ENCODE results near the gene MAP3K5. TPM values are rescaled to one million over a fixed set of nuclear protein-coding genes. Genes with fewer than 3 reads are reported as not detected.
"Not testable (repeated sequence)": the region's sequence is repeated elsewhere in the genome, so short reads cannot be mapped to it uniquely, and the experiment has no call there.

MAP3K5 gene
- total RNA-seq, 1 donor from 2014 or later = 6.3 TPM

- no peak for DNase-seq (ENCODE audit: low spot score)
- peak; percentile 60 for ATAC-seq
Observed at GRCh38 chr6:136726837-136727557, 65.3 kb downstream of the MAP3K5 start.

GRCh38 chr6:136725124-136725523 lies 67.2 kb downstream of the MAP3K5 start:
- no peak for ATAC-seq
- no peak for DNase-seq (ENCODE audit: low spot score)

GRCh38 chr6:136723780-136724179 lies 68.5 kb downstream of the MAP3K5 start:
- ATAC-seq (no peak), DNase-seq (ENCODE audit: low spot score) (no peak)

- DNase-seq (ENCODE audit: low spot score) = no peak
- no peak for ATAC-seq
Observed at GRCh38 chr6:136721467-136721866, 70.8 kb downstream of the MAP3K5 start.

GRCh38 chr6:136720045-136720770 lies 72.1 kb downstream of the MAP3K5 start:
- no peak for ATAC-seq
- DNase-seq (ENCODE audit: low spot score) = no peak

GRCh38 chr6:136719280-136720044 lies 72.8 kb downstream of the MAP3K5 start:
- ATAC-seq (no peak), DNase-seq (ENCODE audit: low spot score) (no peak)

GRCh38 chr6:136718476-136718875 lies 73.8 kb downstream of the MAP3K5 start:
- DNase-seq (ENCODE audit: low spot score) = no peak
- no peak for ATAC-seq

- DNase-seq (ENCODE audit: low spot score) (no peak), ATAC-seq (peak; percentile 54)
Observed at GRCh38 chr6:136717716-136717990, 74.6 kb downstream of the MAP3K5 start.

- no peak for ATAC-seq
Observed at GRCh38 chr6:136716917-136717715, 75.2 kb downstream of the MAP3K5 start.

GRCh38 chr6:136712642-136713041 lies 79.6 kb downstream of the MAP3K5 start:
- not testable (repeated sequence) for ATAC-seq; DNase-seq (ENCODE audit: low spot score)

More at GRCh38 chr6:136716917-136717715, 75.2 kb downstream of the MAP3K5 start:
- no peak for DNase-seq (ENCODE audit: low spot score)

GRCh38 chr6:136711644-136712043 lies 80.6 kb downstream of the MAP3K5 start:
- ATAC-seq = no peak
- no peak for DNase-seq (ENCODE audit: low spot score)

GRCh38 chr6:136710877-136711552 lies 81.3 kb downstream of the MAP3K5 start:
- no peak for DNase-seq (ENCODE audit: low spot score)
- ATAC-seq = no peak

- ATAC-seq = no peak
Observed at GRCh38 chr6:136709429-136709828, 82.8 kb downstream of the MAP3K5 start.

GRCh38 chr6:136706430-136706829 lies 85.8 kb downstream of the MAP3K5 start:
- DNase-seq (ENCODE audit: low spot score) = no peak

More at GRCh38 chr6:136709429-136709828, 82.8 kb downstream of the MAP3K5 start:
- no peak for DNase-seq (ENCODE audit: low spot score)

GRCh38 chr6:136703331-136703865 lies 88.9 kb downstream of the MAP3K5 start:
- no peak for ATAC-seq
- no peak for DNase-seq (ENCODE audit: low spot score)

More at GRCh38 chr6:136706430-136706829, 85.8 kb downstream of the MAP3K5 start:
- no peak for ATAC-seq

- ATAC-seq = no peak
- no peak for DNase-seq (ENCODE audit: low spot score)
Observed at GRCh38 chr6:136701045-136701444, 91.2 kb downstream of the MAP3K5 start.

GRCh38 chr6:136699358-136699757 lies 92.9 kb downstream of the MAP3K5 start:
- no peak for ATAC-seq
- no peak for DNase-seq (ENCODE audit: low spot score)

- DNase-seq (ENCODE audit: low spot score) (no peak), ATAC-seq (no peak)
Observed at GRCh38 chr6:136696783-136697364, 95.4 kb downstream of the MAP3K5 start.

- ATAC-seq = peak; percentile 44
- no peak for DNase-seq (ENCODE audit: low spot score)
Observed at GRCh38 chr6:136696238-136696637, 96.0 kb downstream of the MAP3K5 start.

- ATAC-seq = no peak
Observed at GRCh38 chr6:136695412-136695811, 96.9 kb downstream of the MAP3K5 start.

More at GRCh38 chr6:136695412-136695811, 96.9 kb downstream of the MAP3K5 start:
- DNase-seq (ENCODE audit: low spot score) = no peak

Data from left lobe of liver (tissue), 2 donors.